WI38 (cell line): ENCODE results near the gene LRIG3.

Source experiments
- H3K4me3 ChIP-seq: 2 replicates; pipeline ENCODE4 v1.5.1; 2011; ENCODE audit warnings: low read depth, mild to moderate bottlenecking, control low read depth, low read length
- CTCF ChIP-seq: IDR thresholded peaks from 2 replicates; pipeline ENCODE4 v1.5.1; 2012; ENCODE audit warnings: low read depth, mild to moderate bottlenecking, control low read depth, low read length

Gene LRIG3, protein sequence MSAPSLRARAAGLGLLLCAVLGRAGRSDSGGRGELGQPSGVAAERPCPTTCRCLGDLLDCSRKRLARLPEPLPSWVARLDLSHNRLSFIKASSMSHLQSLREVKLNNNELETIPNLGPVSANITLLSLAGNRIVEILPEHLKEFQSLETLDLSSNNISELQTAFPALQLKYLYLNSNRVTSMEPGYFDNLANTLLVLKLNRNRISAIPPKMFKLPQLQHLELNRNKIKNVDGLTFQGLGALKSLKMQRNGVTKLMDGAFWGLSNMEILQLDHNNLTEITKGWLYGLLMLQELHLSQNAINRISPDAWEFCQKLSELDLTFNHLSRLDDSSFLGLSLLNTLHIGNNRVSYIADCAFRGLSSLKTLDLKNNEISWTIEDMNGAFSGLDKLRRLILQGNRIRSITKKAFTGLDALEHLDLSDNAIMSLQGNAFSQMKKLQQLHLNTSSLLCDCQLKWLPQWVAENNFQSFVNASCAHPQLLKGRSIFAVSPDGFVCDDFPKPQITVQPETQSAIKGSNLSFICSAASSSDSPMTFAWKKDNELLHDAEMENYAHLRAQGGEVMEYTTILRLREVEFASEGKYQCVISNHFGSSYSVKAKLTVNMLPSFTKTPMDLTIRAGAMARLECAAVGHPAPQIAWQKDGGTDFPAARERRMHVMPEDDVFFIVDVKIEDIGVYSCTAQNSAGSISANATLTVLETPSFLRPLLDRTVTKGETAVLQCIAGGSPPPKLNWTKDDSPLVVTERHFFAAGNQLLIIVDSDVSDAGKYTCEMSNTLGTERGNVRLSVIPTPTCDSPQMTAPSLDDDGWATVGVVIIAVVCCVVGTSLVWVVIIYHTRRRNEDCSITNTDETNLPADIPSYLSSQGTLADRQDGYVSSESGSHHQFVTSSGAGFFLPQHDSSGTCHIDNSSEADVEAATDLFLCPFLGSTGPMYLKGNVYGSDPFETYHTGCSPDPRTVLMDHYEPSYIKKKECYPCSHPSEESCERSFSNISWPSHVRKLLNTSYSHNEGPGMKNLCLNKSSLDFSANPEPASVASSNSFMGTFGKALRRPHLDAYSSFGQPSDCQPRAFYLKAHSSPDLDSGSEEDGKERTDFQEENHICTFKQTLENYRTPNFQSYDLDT

GRCh38 chr12:58920102-58920960, at the start of gene LRIG3:
TSS of gene LRIG3 (minus strand) at chr12:58920504. CDS start at chr12:58920235, 269 bp downstream.
- no peak for TF ChIP-seq CTCF
- peak within 1 kb of the TSS; percentile 97 for H3K4me3 ChIP-seq

DNA sequence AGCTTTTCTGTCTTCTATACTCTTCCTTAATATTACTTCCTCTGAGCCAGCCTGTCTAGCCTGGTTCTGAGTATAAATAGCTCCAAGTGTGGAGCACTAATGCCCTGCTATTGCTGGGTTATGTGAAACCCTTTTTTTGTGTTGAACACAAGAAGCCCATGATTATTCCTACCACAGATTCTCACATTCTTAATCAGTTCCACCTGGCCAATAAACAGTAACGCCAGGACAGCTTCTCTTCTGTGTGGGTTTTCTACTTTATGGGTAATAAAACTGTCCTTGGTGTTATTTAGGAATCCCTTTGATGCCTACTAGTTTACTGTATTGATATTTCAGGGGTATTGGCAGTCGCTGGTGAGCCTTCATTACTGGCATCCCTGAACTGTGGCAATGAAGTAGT, 48.9 kb upstream of the LRIG3 start:
- H3K4me3 ChIP-seq: no peak overlapping the region
- no peak for TF ChIP-seq CTCF

DNA sequence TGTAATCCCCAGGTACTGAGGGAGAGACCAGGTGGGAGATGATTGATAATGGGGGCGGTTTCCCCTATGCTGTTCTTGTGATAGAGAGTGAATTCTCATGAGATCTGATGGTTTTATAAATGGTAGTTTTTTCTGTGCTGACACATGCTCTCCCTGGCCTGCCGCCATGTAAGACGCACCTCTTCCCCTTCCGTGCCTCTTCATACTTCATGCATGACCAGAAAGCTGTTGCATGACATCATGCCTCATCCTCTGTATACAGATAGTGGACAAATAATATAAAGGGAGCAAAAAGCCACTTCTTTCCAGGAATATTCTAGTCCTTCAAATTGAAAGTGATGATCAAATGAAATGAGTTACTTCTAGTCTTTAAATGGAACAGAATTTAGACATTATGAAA, 47.3 kb upstream of the LRIG3 start:
- TF ChIP-seq CTCF: no peak
- no peak overlapping the region for H3K4me3 ChIP-seq

GRCh38 chr12:58966939-58967338, 46.6 kb upstream of the LRIG3 start:
- H3K4me3 ChIP-seq: no peak overlapping the region
- TF ChIP-seq CTCF: no peak

DNA sequence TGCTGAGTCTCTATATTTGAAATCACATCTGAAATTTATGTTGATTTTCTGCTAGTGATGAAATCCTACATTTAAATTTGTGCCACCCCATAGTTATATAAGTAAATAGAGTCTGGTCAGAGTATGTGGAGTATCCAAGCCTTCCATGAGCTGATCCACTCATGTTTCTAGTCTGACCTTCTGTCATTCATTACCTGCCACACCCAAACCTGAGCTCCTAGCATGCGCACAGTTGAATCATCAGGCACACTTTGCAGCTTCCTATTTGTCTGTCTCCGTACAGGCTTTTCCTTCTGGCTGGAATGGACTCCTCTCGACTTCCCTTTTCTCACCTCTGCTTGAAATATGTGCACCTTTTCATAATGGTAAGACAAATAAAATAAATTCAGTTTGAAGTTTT, 45.3 kb upstream of the LRIG3 start:
- H3K4me3 ChIP-seq: no peak overlapping the region
- no peak for TF ChIP-seq CTCF

DNA sequence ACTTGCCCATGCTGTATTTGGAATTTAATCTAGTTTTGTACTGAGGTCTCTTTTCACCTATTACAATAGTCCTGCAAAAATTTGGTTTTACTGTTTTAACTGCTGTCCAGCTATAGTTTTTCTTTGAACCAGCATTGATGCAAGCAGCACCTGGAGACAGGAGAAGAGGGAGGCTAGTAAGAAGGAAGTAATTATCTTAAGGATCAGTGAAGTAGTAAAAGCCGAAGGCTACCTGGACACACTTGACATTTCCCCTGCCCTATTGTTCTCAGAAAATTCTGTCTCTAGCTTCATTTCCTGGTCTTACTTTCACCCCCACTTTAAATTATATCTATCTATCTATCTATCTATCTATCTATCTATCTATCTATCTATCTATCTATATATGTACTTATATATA, 43.5 kb upstream of the LRIG3 start:
- H3K4me3 ChIP-seq: no peak overlapping the region
- no peak for TF ChIP-seq CTCF
